HG03097 (cell line): Measurements from ENCODE around the gene S100P.

Source experiments
- ATAC-seq: cut with Tn5 transposase; IDR thresholded peaks from one replicate; pipeline ENCODE4 v1.9.1; 2021; ENCODE audit not compliant: unreplicated experiment, low FRiP score

The S100P gene

DNA sequence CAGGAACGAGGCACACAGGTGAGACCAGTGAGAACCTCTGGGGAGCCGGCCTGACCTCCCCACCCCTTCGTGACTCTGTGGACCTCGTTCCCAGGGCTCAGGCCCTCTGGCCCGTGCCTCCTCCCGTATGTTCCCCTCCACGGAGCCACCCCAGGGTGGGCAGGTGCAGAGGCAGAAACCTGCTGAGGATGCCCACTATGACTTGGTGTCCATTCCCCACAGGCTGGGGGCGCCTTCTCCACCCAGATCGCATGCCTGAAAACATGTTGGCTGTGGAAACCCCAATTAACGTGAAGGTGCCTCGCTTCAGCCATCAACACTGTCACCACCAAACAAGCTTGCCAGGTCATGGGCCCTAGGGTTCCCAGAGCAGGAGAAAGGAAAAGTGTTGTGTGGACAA lies 49.3 kb downstream of the S100P start:
- ATAC-seq: no peak
